ENCODE measurements around the gene SNAPIN. TPM values are rescaled to one million over a fixed set of nuclear protein-coding genes. Genes with fewer than 3 reads are reported as not detected.

SNAPIN gene
- total and polyA plus RNA-seq, 9 of the 15 experiments (the other 6 are each of a cell fraction or from before 2014, with no cell fraction given): 11.2 to 43.9 (median 32.3) TPM

- TF ChIP-seq, protein P1, sequence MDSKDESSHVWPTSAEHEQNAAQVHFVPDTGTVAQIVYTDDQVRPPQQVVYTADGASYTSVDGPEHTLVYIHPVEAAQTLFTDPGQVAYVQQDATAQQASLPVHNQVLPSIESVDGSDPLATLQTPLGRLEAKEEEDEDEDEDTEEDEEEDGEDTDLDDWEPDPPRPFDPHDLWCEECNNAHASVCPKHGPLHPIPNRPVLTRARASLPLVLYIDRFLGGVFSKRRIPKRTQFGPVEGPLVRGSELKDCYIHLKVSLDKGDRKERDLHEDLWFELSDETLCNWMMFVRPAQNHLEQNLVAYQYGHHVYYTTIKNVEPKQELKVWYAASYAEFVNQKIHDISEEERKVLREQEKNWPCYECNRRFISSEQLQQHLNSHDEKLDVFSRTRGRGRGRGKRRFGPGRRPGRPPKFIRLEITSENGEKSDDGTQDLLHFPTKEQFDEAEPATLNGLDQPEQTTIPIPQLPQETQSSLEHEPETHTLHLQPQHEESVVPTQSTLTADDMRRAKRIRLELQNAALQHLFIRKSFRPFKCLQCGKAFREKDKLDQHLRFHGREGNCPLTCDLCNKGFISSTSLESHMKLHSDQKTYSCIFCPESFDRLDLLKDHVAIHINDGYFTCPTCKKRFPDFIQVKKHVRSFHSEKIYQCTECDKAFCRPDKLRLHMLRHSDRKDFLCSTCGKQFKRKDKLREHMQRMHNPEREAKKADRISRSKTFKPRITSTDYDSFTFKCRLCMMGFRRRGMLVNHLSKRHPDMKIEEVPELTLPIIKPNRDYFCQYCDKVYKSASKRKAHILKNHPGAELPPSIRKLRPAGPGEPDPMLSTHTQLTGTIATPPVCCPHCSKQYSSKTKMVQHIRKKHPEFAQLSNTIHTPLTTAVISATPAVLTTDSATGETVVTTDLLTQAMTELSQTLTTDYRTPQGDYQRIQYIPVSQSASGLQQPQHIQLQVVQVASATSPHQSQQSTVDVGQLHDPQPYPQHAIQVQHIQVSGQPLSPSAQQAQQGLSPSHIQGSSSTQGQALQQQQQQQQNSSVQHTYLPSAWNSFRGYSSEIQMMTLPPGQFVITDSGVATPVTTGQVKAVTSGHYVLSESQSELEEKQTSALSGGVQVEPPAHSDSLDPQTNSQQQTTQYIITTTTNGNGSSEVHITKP (IDR thresholded peaks at IDR 0.05; ENCODE audit: partially characterized antibody): no peak
- TF ChIP-seq SRSF1 (IDR thresholded peaks at IDR 0.05; ENCODE audit: low read depth, low read length): no peak
- no peak for TF ChIP-seq HDAC2 (IDR thresholded peaks at IDR 0.05)
- TF ChIP-seq MAFK (IDR thresholded peaks at IDR 0.05; ENCODE audit: low read length): 0 out of 2 replicates have a peak, but pooled peaks have one; percentile 21
- no peak for TF ChIP-seq ZNF263 (CRISPR knock-in tag; IDR thresholded peaks at IDR 0.05; ENCODE audit: borderline replicate concordance)
- TF ChIP-seq FOXK1 (CRISPR knock-in tag; IDR thresholded peaks at IDR 0.05; ENCODE audit: borderline replicate concordance): peak; percentile 59; the same call in 1 of the 2 replicates
- peak; percentile 99 for TF ChIP-seq POLR3A (IDR thresholded peaks at IDR 0.05; ENCODE audit: borderline replicate concordance, extremely low read depth, insufficient read depth, insufficient read length)
- no peak for TF ChIP-seq LARP7 (IDR thresholded peaks at IDR 0.05)
- TF ChIP-seq, protein P2, sequence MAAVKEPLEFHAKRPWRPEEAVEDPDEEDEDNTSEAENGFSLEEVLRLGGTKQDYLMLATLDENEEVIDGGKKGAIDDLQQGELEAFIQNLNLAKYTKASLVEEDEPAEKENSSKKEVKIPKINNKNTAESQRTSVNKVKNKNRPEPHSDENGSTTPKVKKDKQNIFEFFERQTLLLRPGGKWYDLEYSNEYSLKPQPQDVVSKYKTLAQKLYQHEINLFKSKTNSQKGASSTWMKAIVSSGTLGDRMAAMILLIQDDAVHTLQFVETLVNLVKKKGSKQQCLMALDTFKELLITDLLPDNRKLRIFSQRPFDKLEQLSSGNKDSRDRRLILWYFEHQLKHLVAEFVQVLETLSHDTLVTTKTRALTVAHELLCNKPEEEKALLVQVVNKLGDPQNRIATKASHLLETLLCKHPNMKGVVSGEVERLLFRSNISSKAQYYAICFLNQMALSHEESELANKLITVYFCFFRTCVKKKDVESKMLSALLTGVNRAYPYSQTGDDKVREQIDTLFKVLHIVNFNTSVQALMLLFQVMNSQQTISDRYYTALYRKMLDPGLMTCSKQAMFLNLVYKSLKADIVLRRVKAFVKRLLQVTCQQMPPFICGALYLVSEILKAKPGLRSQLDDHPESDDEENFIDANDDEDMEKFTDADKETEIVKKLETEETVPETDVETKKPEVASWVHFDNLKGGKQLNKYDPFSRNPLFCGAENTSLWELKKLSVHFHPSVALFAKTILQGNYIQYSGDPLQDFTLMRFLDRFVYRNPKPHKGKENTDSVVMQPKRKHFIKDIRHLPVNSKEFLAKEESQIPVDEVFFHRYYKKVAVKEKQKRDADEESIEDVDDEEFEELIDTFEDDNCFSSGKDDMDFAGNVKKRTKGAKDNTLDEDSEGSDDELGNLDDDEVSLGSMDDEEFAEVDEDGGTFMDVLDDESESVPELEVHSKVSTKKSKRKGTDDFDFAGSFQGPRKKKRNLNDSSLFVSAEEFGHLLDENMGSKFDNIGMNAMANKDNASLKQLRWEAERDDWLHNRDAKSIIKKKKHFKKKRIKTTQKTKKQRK (IDR thresholded peaks at IDR 0.05; ENCODE audit: borderline replicate concordance, low read depth, low read length): no peak
- no peak for TF ChIP-seq ZNF696 (CRISPR knock-in tag; conservative IDR thresholded peaks at IDR 0.05)
- TF ChIP-seq ERF (CRISPR knock-in tag; IDR thresholded peaks at IDR 0.05): no peak
- TF ChIP-seq, protein P3, sequence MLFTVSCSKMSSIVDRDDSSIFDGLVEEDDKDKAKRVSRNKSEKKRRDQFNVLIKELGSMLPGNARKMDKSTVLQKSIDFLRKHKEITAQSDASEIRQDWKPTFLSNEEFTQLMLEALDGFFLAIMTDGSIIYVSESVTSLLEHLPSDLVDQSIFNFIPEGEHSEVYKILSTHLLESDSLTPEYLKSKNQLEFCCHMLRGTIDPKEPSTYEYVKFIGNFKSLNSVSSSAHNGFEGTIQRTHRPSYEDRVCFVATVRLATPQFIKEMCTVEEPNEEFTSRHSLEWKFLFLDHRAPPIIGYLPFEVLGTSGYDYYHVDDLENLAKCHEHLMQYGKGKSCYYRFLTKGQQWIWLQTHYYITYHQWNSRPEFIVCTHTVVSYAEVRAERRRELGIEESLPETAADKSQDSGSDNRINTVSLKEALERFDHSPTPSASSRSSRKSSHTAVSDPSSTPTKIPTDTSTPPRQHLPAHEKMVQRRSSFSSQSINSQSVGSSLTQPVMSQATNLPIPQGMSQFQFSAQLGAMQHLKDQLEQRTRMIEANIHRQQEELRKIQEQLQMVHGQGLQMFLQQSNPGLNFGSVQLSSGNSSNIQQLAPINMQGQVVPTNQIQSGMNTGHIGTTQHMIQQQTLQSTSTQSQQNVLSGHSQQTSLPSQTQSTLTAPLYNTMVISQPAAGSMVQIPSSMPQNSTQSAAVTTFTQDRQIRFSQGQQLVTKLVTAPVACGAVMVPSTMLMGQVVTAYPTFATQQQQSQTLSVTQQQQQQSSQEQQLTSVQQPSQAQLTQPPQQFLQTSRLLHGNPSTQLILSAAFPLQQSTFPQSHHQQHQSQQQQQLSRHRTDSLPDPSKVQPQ (CRISPR knock-in tag; IDR thresholded peaks at IDR 0.05; ENCODE audit: borderline replicate concordance): no peak
Measured at GRCh38 chr1:153670859-153671627, 12.5 kb downstream of the SNAPIN start, which contains the start of gene ILF2 (continued).

Measured in K562 (cell line).